A549 (cell line): ENCODE measurements around the gene LARGE1.

Experiments used
- CTCF ChIP-seq: fragments of >200 bp; sonication (Bioruptor Twin); formaldehyde crosslinking; IDR thresholded peaks from 3 replicates; pipeline ENCODE4 v1.5.1; 2016
- EP300 ChIP-seq, 2 experiments: fragments of >200 bp; sonication (Bioruptor Twin); formaldehyde crosslinking; IDR thresholded peaks; 2 replicates in 1 of 2; 3 replicates in 1 of 2; pipeline ENCODE4 v1.6.1; 2016 to 2017
- HOXA7 ChIP-seq: fragments of 250-450 bp; sonication (Bioruptor Pico); IDR thresholded peaks from 2 replicates; pipeline ENCODE4 v1.5.0; 2020; ENCODE audit warnings: mild to moderate bottlenecking, moderate library complexity
- KDM1A ChIP-seq: fragments of 200-600 bp; sonication (generic); IDR thresholded peaks from 2 replicates; pipeline ENCODE4 v1.6.1; 2016; ENCODE audit warnings: low read depth, mild to moderate bottlenecking
- MAFK ChIP-seq: fragments of 450-650 bp; IDR thresholded peaks from 2 replicates; pipeline ENCODE4 v1.6.1; 2014; ENCODE audit not compliant: partially characterized antibody
- MAZ ChIP-seq: fragments of 150-350 bp; IDR thresholded peaks from 2 replicates; pipeline ENCODE4 v1.6.1; 2014; ENCODE audit warnings: antibody characterized with exemption, low read depth, low read length, borderline replicate concordance
- PHF8 ChIP-seq: fragments of 200-600 bp; sonication (generic); IDR thresholded peaks from 2 replicates; pipeline ENCODE4 v1.6.1; 2016; ENCODE audit warnings: low read depth, mild to moderate bottlenecking, antibody characterized with exemption, moderate library complexity, borderline replicate concordance
- POLR2A ChIP-seq: IDR thresholded peaks from 2 replicates; pipeline ENCODE4 v1.6.1; 2012; ENCODE audit warnings: mild to moderate bottlenecking, low read length
- RCOR1 ChIP-seq: fragments of 150-350 bp; IDR thresholded peaks from 2 replicates; pipeline ENCODE4 v1.6.1; 2014; ENCODE audit warnings: antibody characterized with exemption, low read length, low read depth
- TP53 ChIP-seq: fragments of 250-450 bp; sonication (Bioruptor Pico); IDR thresholded peaks from 2 replicates; pipeline ENCODE4 v1.5.0; 2021; ENCODE audit warnings: mild to moderate bottlenecking, moderate library complexity

- no peak for TF ChIP-seq CTCF
- TF ChIP-seq PHF8: no peak
- TF ChIP-seq HOXA7 (CRISPR knock-in tag): no peak
- no peak for TF ChIP-seq POLR2A
- no peak for TF ChIP-seq KDM1A
- TF ChIP-seq EP300 (IDR thresholded peaks at IDR 0.05): no peak
- no peak for TF ChIP-seq RCOR1
- TF ChIP-seq MAFK: no peak
- no peak for TF ChIP-seq MAZ
- no peak for TF ChIP-seq TP53
Measured at GRCh38 chr22:33242078-33242477, 678.2 kb downstream of the LARGE1 start.
